HG03521 (cell line): ENCODE measurements around the gene BPIFA3.

Source experiments
- ATAC-seq: cut with Tn5 transposase; IDR thresholded peaks from one replicate; pipeline ENCODE4 v1.9.1; 2021; ENCODE audit warnings: mild to moderate bottlenecking, moderate library complexity; ENCODE audit not compliant: unreplicated experiment

BPIFA3 gene

DNA sequence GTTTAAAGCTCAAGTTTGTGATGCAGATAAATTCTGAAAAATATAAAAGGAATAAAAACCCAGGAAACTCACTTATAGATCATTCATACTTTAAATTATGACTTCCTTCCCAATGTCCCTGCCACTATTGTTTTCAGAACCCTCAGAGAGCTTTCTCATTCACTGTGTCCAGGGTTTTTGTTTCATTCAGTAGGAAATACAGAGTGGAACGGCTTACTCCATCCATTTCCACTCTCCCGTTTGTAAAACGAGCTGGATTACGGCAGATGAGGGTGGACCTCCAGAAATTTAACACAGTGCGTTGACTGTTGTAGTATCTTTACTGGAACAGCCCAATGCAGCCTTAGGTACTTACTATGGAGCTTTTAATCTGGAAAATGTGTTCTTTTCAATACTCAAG lies 42.2 kb downstream of the BPIFA3 start:
- ATAC-seq = no peak

- no peak for ATAC-seq
These were observed 44.3 kb downstream of the BPIFA3 start for GRCh38 chr20:33261465-33261864.

GRCh38 chr20:33262658-33263065 lies 45.5 kb downstream of the BPIFA3 start:
- ATAC-seq = no peak

GRCh38 chr20:33263784-33264183 lies 46.6 kb downstream of the BPIFA3 start:
- no peak for ATAC-seq

DNA sequence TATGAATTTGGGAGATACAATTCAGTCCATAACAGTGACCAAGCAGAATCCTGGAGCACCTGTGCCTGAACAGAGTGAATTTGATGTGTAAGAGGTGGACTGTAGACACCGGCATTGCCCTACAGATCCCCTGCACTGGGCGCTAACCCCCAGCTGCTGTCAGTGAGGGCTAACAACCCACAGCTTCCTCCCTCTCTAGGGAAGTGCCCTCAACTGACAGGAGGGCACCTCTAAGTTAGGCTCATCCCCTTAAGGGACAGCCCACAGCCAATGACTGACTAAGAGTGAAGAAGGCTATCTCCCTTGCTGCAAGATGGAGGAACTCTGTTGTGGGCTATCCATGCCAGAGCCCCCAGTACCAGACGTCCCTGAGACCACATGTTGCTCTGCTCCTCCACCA lies 50.5 kb downstream of the BPIFA3 start:
- ATAC-seq = no peak

GRCh38 chr20:33272155-33272873 lies 55.2 kb downstream of the BPIFA3 start:
- no peak for ATAC-seq

DNA sequence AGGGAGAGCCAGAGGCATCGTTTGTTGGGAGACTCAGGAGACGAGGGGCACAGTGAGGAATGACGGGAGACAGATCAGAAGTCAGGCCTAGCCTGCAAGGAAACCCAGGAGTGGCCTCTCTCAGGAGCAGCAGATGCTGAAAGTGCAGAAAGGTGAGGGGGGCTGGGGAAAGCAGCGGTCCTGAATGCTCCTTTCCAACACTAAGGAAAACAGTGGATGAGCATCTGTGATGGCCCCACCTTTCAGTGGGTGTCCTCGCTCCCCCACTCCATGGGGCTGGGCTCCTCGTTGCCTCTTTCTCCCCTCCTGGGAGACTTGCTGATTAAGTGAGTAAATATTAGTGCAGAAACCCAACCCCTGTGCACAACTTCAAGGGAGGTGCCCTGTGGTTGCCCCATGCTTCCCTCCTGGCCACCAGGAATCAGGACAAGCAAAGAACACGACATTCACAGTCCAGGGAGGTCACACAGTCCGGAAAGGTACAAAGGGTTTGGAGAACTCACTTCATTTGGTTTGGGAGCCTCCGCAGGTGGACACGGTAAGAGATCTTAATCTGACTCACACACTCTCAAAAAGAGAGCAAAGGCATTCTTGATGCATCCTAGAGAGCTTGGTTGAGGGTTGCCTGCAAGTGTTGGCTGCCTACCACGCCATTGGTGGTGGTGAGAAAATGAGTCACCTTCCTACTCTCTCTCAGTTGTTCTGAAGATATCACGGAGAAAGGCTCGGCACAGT lies 56.1 kb downstream of the BPIFA3 start:
- ATAC-seq = no peak

DNA sequence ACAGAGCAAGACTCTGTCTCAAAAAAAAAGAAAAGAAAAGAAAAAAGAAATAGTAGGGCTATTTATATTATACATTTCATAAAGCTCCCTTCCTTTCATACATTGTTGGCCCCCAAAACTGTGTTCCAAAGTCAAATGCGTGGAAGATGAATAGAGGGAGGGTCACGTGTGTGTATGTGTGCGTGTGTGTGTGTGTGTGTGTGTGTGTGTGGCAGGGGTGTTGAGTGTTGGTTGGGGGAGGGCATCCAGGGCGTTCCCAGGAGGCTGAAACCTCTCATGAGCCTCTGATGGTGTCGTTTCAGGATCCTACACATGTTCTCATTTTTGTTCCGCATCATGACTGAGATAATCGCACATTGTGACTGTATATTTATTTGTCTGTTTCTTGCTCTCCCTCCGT lies 58.1 kb downstream of the BPIFA3 start:
- no peak for ATAC-seq

DNA sequence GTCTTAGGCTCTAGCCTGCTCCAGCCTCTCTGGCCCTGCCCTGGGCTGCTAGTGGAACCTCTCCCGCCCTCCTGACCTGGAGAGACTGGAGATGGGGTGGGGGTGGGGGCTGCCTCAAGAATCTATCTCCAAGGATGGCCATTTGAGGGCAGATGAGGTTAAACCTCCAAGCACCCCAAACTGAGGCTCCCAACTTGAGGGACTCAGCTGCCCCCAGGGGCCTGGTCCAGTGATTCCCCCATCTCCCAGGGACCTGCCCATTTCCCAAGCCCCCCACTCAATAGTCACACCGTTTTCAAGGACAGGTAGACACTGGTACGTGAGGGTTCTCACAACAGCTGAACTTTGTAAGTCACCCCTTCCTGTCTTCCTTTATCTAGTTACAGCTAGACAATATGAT lies 58.7 kb downstream of the BPIFA3 start:
- ATAC-seq = no peak

GRCh38 chr20:33276303-33277113 lies 59.4 kb downstream of the BPIFA3 start:
- ATAC-seq = no peak
